ENCODE results near the gene C17orf113. TPM values are rescaled to one million over a fixed set of nuclear protein-coding genes. Genes with fewer than 3 reads are reported as not detected.

The C17orf113 gene
- total RNA-seq, 1 experiment from 2014 or later, result 0.62 TPM

GRCh38 chr17:42072323-42073187 is 22.2 kb upstream of the C17orf113 start:
- Histone ChIP-seq H3K9ac (ENCODE audit: low read length) (no peak overlapping the region), H2AFZ (ENCODE audit: low read length) (peak overlapping the region; percentile 57; the same call in 1 of the 2 replicates), H3K36me3 (ENCODE audit: low read depth, low read length) (no peaks in the 10 kb centered on the region), H3K4me3 (ENCODE audit: low read length) (peak overlapping the region; percentile 40; the same call in 1 of the 2 replicates), H4K20me1 (ENCODE audit: low read length) (no peaks in the 10 kb centered on the region), H3K9me3 (ENCODE audit: low read length) (no peaks in the 10 kb centered on the region), H3F3A (ENCODE audit: low read length, unreplicated experiment) (no peaks in the 10 kb centered on the region), H3K9me2 (replicated peaks; ENCODE audit: low read length) (no peaks in the 10 kb centered on the region), H3K27me3 (ENCODE audit: low read length) (0 out of 2 replicates have a peak, but pooled peaks cover 8% of the 10 kb centered on the region), H3K27ac (ENCODE audit: low read length) (no peak overlapping the region), H3K4me2 (ENCODE audit: low read length) (peak overlapping the region; percentile 63), H3K4me1 (ENCODE audit: insufficient read depth, low read length) (no peaks in the 10 kb centered on the region), H3K79me2 (ENCODE audit: low read length) (no peaks in the 10 kb centered on the region)
- TF ChIP-seq EZH2phosphoT487 (IDR thresholded peaks at IDR 0.05; ENCODE audit: borderline replicate concordance, low read length), result no peak
- no peak for TF ChIP-seq EZH2 (IDR thresholded peaks at IDR 0.05; ENCODE audit: low read length, unreplicated experiment)
- TF ChIP-seq, protein P1, sequence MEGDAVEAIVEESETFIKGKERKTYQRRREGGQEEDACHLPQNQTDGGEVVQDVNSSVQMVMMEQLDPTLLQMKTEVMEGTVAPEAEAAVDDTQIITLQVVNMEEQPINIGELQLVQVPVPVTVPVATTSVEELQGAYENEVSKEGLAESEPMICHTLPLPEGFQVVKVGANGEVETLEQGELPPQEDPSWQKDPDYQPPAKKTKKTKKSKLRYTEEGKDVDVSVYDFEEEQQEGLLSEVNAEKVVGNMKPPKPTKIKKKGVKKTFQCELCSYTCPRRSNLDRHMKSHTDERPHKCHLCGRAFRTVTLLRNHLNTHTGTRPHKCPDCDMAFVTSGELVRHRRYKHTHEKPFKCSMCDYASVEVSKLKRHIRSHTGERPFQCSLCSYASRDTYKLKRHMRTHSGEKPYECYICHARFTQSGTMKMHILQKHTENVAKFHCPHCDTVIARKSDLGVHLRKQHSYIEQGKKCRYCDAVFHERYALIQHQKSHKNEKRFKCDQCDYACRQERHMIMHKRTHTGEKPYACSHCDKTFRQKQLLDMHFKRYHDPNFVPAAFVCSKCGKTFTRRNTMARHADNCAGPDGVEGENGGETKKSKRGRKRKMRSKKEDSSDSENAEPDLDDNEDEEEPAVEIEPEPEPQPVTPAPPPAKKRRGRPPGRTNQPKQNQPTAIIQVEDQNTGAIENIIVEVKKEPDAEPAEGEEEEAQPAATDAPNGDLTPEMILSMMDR (conservative IDR thresholded peaks at IDR 0.05; ENCODE audit: low read depth, low read length), result no peak
- BruUV-seq (replicated peaks), result no TSS peak
- CTCF ChIA-PET, result interaction anchor here (0.5 kb wide), 1 partner anchor 24 kb away, joined by 8 read pairs; no protein-coding TSS in a partner anchor
- POLR2A ChIA-PET (ENCODE audit: unreplicated experiment), result no interaction called here
- DNase-seq (no peak), ATAC-seq (peak; percentile 49; the same call in 1 of the 2 replicates)
- intact Hi-C loops (cut with micrococcal nuclease), result no loop called here

- CTCF ChIA-PET, result interaction anchor here (0.6 kb wide), 1 partner anchor 18 kb away, joined by 3 read pairs; no protein-coding TSS in a partner anchor
Measured at GRCh38 chr17:42071810-42072209, 21.4 kb upstream of the C17orf113 start.

More at GRCh38 chr17:42071810-42072209, 21.4 kb upstream of the C17orf113 start:
- Histone ChIP-seq H2AFZ (ENCODE audit: low read length) (peak overlapping the region; percentile 57; the same call in 1 of the 2 replicates), H3K9me3 (ENCODE audit: low read length) (no peaks in the 10 kb centered on the region), H3F3A (ENCODE audit: low read length, unreplicated experiment) (no peaks in the 10 kb centered on the region), H4K20me1 (ENCODE audit: low read length) (no peaks in the 10 kb centered on the region), H3K4me1 (ENCODE audit: insufficient read depth, low read length) (no peaks in the 10 kb centered on the region), H3K27ac (ENCODE audit: low read length) (no peak overlapping the region), H3K36me3 (ENCODE audit: low read depth, low read length) (no peaks in the 10 kb centered on the region; the same call in 1 of the 2 replicates), H3K9me2 (replicated peaks; ENCODE audit: low read length) (no peaks in the 10 kb centered on the region), H3K9ac (ENCODE audit: low read length) (no peak overlapping the region), H3K79me2 (ENCODE audit: low read length) (no peaks in the 10 kb centered on the region), H3K27me3 (ENCODE audit: low read length) (0 out of 2 replicates have a peak, but pooled peaks cover 8% of the 10 kb centered on the region), H3K4me3 (ENCODE audit: low read length) (no peak overlapping the region), H3K4me2 (ENCODE audit: low read length) (peak overlapping the region; percentile 63; the same call in 1 of the 2 replicates)
- DNase-seq, result no peak
- TF ChIP-seq, protein P1 (conservative IDR thresholded peaks at IDR 0.05; ENCODE audit: low read depth, low read length), result no peak
- TF ChIP-seq EZH2phosphoT487 (IDR thresholded peaks at IDR 0.05; ENCODE audit: borderline replicate concordance, low read length) (no peak), EZH2 (IDR thresholded peaks at IDR 0.05; ENCODE audit: low read length, unreplicated experiment) (no peak)
- intact Hi-C loops (cut with micrococcal nuclease), result no loop called here
- POLR2A ChIA-PET (ENCODE audit: unreplicated experiment), result no interaction called here
- no peak for ATAC-seq
- no TSS peak for BruUV-seq (replicated peaks)
